ENCODE results near the gene ARRB1. TPM values are rescaled to one million over a fixed set of nuclear protein-coding genes. Genes with fewer than 3 reads are reported as not detected.
A peak's percentile ranks its signal among the peaks of the same experiment; 100 is the strongest.

ARRB1 gene
- total and polyA plus RNA-seq, 2 of the 13 experiments (the other 11 are each of a cell fraction or from before 2014, with no cell fraction given) = 22.5 to 35.7 TPM

DNA sequence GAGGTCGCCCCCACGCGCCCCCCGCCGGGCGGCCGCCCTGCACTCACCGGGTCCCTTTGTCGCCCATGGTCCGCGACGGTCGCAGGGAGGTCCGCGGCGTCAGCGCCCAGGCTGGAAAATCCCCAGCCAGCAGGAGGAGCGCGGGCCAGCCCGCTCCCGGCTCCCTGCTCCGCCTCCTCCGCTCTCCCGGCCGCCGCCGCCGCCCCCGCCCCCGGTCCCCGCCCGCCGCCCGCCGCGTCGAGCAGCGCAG lies at the start of gene ARRB1 (continued):
- TF ChIP-seq DMAP1 (CRISPR knock-in tag; IDR thresholded peaks at IDR 0.05) (no peak), ZNF17 (CRISPR knock-in tag; IDR thresholded peaks at IDR 0.05) (no peak), GTF3A (CRISPR knock-in tag; conservative IDR thresholded peaks at IDR 0.05) (0 out of 2 replicates have a peak, but pooled peaks have one; percentile 7), ARID5B (CRISPR knock-in tag; IDR thresholded peaks at IDR 0.05) (no peak), SP5 (CRISPR knock-in tag; IDR thresholded peaks at IDR 0.05; ENCODE audit: borderline replicate concordance, low read depth) (peak; percentile 60; the same call in 1 of the 2 replicates), JARID2 (CRISPR knock-in tag; IDR thresholded peaks at IDR 0.05; ENCODE audit: insufficient replicate concordance) (no peak), RELA (CRISPR knock-in tag; IDR thresholded peaks at IDR 0.05) (0 out of 2 replicates have a peak, but pooled peaks have one; percentile 7), MED1 (CRISPR knock-in tag; IDR thresholded peaks at IDR 0.05) (peak; percentile 8; the same call in 1 of the 2 replicates), SATB2 (CRISPR knock-in tag; IDR thresholded peaks at IDR 0.05) (no peak), KDM1A (CRISPR knock-in tag; IDR thresholded peaks at IDR 0.05) (no peak), ZFY (CRISPR knock-in tag; IDR thresholded peaks at IDR 0.05) (peak; percentile 47; the same call in 1 of the 2 replicates), SKI (IDR thresholded peaks at IDR 0.05; ENCODE audit: partially characterized antibody) (no peak), NCOA2 (CRISPR knock-in tag; IDR thresholded peaks at IDR 0.05) (no peak), EP300 (IDR thresholded peaks at IDR 0.05; ENCODE audit: low read depth in 2 of 2, low read length in 2 of 2) (peak in 1 of 2 experiments; percentile 28; a peak in 1 of 4 replicates), EP300 (CRISPR knock-in tag; IDR thresholded peaks at IDR 0.05; ENCODE audit: borderline replicate concordance) (no peak), RBFOX2 (IDR thresholded peaks at IDR 0.05; ENCODE audit: low read depth, low read length) (peak; percentile 65; the same call in 1 of the 2 replicates), ZNF546 (CRISPR knock-in tag; conservative IDR thresholded peaks at IDR 0.05) (peak; percentile 63; the same call in 1 of the 2 replicates), DPF2 (CRISPR knock-in tag; IDR thresholded peaks at IDR 0.05; ENCODE audit: borderline replicate concordance, low read depth) (0 out of 2 replicates have a peak, but pooled peaks have one; percentile 1), SNAI1 (CRISPR knock-in tag; IDR thresholded peaks at IDR 0.05; ENCODE audit: borderline replicate concordance) (no peak), ZNF878 (CRISPR knock-in tag; IDR thresholded peaks at IDR 0.05) (no peak), ZNF264 (CRISPR knock-in tag; IDR thresholded peaks at IDR 0.05) (0 out of 2 replicates have a peak, but pooled peaks have one; percentile 46), ISL2 (CRISPR knock-in tag; IDR thresholded peaks at IDR 0.05) (0 out of 2 replicates have a peak, but pooled peaks have one; percentile 39), ZNF350 (CRISPR knock-in tag; IDR thresholded peaks at IDR 0.05; ENCODE audit: borderline replicate concordance, low read depth) (no peak), ARNT2 (CRISPR knock-in tag; IDR thresholded peaks at IDR 0.05; ENCODE audit: low read depth) (no peak), TAF15 (IDR thresholded peaks at IDR 0.05; ENCODE audit: low read depth, low read length, poor library complexity, severe bottlenecking) (peak; percentile 23), TEAD2 (CRISPR knock-in tag; IDR thresholded peaks at IDR 0.05) (no peak)
- TF ChIP-seq, protein P1, sequence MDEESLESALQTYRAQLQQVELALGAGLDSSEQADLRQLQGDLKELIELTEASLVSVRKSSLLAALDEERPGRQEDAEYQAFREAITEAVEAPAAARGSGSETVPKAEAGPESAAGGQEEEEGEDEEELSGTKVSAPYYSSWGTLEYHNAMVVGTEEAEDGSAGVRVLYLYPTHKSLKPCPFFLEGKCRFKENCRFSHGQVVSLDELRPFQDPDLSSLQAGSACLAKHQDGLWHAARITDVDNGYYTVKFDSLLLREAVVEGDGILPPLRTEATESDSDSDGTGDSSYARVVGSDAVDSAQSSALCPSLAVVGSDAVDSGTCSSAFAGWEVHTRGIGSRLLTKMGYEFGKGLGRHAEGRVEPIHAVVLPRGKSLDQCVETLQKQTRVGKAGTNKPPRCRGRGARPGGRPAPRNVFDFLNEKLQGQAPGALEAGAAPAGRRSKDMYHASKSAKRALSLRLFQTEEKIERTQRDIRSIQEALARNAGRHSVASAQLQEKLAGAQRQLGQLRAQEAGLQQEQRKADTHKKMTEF (CRISPR knock-in tag; IDR thresholded peaks at IDR 0.05) = no peak
- TF ChIP-seq, protein P2, sequence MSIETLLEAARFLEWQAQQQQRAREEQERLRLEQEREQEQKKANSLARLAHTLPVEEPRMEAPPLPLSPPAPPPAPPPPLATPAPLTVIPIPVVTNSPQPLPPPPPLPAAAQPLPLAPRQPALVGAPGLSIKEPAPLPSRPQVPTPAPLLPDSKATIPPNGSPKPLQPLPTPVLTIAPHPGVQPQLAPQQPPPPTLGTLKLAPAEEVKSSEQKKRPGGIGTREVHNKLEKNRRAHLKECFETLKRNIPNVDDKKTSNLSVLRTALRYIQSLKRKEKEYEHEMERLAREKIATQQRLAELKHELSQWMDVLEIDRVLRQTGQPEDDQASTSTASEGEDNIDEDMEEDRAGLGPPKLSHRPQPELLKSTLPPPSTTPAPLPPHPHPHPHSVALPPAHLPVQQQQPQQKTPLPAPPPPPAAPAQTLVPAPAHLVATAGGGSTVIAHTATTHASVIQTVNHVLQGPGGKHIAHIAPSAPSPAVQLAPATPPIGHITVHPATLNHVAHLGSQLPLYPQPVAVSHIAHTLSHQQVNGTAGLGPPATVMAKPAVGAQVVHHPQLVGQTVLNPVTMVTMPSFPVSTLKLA (IDR thresholded peaks at IDR 0.05) = no peak
